ENCODE data around the gene MEPCE.

DNA sequence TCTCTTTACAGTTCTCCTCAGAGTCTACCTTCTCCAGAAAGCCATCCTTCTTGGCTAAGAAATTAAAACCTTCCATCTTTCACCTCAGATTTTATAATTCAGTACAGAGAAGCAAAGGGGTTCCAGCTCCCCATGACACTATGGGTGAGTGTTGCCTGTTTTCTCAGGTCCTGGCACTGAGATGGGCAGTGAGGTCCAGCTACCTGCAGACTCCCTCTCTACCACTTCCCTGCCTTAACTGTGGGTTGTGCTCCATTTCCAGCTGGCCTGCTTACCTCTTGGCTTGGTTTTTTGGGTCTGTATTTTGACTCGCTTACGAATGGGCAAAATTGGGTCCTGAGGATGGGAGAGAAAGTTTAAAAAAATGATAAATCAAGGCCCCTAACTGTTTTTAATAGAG lies 27.4 kb upstream of the MEPCE start:
- TF ChIP-seq CTCF (conservative IDR thresholded peaks at IDR 0.05 in 1 of 2, IDR thresholded peaks at IDR 0.05 in 1 of 2; ENCODE audit: low read depth in 1 of 2, low read length in 2 of 2) (no peak), EZH2 (IDR thresholded peaks at IDR 0.05; ENCODE audit: low read length, missing control alignments) (no peak)

Measured in fibroblast of lung (primary cell).